ENCODE measurements around the gene EXOC3. TPM values are rescaled to one million over a fixed set of nuclear protein-coding genes. Genes with fewer than 3 reads are reported as not detected.
"Not testable (repeated sequence)": the region's sequence is repeated elsewhere in the genome, so short reads cannot be mapped to it uniquely, and the experiment has no call there.

Gene EXOC3
- total RNA-seq, 1 donor from 2014 or later = 46.2 TPM

DNA sequence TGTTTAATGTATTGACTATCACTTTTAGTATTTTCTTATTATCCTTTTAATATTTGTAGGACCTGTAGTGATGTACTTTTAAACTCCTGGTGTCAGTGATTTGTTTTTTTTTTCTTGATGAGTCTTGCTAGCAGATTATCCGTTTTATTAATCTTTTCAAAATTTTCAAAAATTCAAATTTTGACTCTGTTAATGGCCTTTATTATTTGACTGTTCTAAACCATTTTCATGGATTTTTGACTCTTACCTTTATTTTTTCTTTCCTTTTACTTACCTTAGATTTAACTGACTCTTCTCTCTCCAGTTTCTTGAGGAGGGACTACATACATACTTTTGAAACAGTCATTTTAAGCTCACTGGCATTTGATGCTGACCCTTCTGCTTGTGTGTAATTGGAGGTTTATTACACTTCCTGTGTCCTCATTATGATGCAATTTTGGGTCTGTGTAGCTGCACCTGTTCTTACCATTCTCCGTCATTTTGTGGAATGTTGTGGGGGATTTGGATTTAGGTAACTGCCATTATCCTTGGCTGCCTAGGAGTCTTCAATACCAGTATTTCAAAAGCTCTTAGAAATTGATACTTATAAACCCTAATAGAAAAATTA is 32.0 kb upstream of the EXOC3 start:
- Histone ChIP-seq H3K27ac (replicated peaks) (no peak overlapping the region), H3K4me3 (no peak overlapping the region), H3K36me3 (no peaks in the 10 kb centered on the region), H3K9me3 (replicated peaks) (no peaks in the 10 kb centered on the region), H3K27me3 (ENCODE audit: low read depth) (no peaks in the 10 kb centered on the region), H3K4me1 (peaks cover 11% of the 10 kb centered on the region)
- intact Hi-C loops (cut with micrococcal nuclease) = no loop called here
- no peak for TF ChIP-seq CTCF (IDR thresholded peaks at IDR 0.05; ENCODE audit: borderline replicate concordance)
- no peak for DNase-seq

DNA sequence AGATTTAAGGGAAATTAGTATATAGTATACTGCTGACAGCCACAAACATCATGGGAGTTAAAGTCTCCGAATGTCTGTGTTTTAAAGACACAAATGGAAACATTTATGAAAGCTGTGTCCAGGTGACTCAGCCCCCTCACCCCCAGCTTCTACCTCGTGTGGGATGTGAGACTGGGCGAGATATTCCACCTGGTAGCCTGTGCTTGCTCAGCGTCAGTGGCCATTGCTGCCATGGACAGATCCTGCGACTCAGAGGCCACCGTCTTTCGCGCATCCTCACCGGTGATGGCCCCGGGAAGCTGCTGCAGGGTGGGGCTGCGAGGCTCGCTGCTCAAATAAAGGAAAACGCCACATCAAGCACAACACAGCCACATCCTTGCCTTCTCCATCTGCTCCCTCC is 31.2 kb upstream of the EXOC3 start:
- no peak overlapping the region for H3K27ac ChIP-seq (replicated peaks)
- peaks cover 14% of the 10 kb centered on the region for H3K4me1 ChIP-seq
- H3K27me3 ChIP-seq (ENCODE audit: low read depth) = no peaks in the 10 kb centered on the region
- no peak for TF ChIP-seq CTCF (IDR thresholded peaks at IDR 0.05; ENCODE audit: borderline replicate concordance)
- H3K36me3 ChIP-seq = no peaks in the 10 kb centered on the region
- no peaks in the 10 kb centered on the region for H3K9me3 ChIP-seq (replicated peaks)
- no peak for DNase-seq
- H3K4me3 ChIP-seq = no peak overlapping the region
- intact Hi-C loops (cut with micrococcal nuclease) = no loop called here

DNA sequence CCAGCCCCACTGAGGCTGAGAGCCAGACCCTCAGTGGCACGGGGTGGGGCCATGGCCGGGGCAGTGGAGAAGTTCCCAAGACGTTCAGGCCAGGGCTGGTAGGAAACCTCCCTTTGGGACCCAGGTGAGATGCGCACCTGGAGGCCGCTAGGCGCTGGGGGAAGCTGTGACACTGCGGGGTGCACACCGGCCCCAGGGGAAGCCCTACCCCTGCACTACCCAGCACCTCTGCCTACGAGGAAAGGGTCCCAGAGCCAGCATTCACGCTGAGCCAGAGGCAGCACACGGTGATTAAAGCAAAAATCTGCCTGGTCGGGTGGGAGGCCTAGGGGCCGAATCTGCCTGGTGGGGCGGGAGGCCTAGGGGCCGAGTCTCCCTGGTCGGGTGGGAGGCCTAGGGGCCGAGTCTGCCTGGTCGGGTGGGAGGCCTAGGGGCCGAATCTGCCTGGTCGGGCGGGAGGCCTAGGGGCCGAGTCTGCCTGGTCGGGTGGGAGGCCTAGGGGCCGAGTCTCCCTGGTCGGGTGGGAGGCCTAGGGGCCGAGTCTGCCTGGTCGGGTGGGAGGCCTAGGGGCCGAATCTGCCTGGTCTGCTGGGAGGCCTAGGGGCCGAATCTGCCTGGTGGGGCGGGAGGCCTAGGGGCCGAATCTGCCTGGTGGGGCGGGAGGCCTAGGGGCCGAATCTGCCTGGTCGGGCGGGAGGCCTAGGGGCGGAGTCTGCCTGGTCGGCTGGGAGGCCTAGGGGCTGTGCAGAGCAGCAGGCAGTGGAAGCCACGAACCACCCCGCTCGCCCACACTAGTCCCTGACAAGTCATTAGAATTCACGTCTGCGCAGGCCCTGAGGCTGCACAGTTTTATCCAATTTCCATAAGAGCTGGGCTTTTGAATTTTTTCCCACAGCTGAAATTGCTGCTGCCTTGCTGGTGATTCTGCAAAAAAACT is 27.7 kb upstream of the EXOC3 start:
- H3K27ac ChIP-seq (replicated peaks) = peak overlapping the region; percentile 69
- H3K9me3 ChIP-seq (replicated peaks); H3K27me3 ChIP-seq (ENCODE audit: low read depth); intact Hi-C loops (cut with micrococcal nuclease); H3K36me3 ChIP-seq: not testable (repeated sequence)
- H3K4me1 ChIP-seq = peaks cover 14% of the 10 kb centered on the region
- H3K4me3 ChIP-seq = peak overlapping the region; percentile 32
- DNase-seq = peak; percentile 79

- peak overlapping the region; percentile 32 for H3K4me3 ChIP-seq
- DNase-seq = no peak
Observed at GRCh38 chr5:415928-416635, 26.9 kb upstream of the EXOC3 start.

GRCh38 chr5:416636-416960 is 26.4 kb upstream of the EXOC3 start:
- TF ChIP-seq CTCF (IDR thresholded peaks at IDR 0.05; ENCODE audit: borderline replicate concordance) = no peak
- Histone ChIP-seq H3K27ac (replicated peaks) (no peak overlapping the region), H3K9me3 (replicated peaks) (no peaks in the 10 kb centered on the region), H3K4me1 (peaks cover 14% of the 10 kb centered on the region), H3K4me3 (no peak overlapping the region), H3K36me3 (no peaks in the 10 kb centered on the region), H3K27me3 (ENCODE audit: low read depth) (no peaks in the 10 kb centered on the region)
- intact Hi-C loops (cut with micrococcal nuclease) = no loop called here
- DNase-seq = no peak

More at GRCh38 chr5:415928-416635, 26.9 kb upstream of the EXOC3 start:
- Histone ChIP-seq H3K4me1 (peaks cover 14% of the 10 kb centered on the region), H3K27me3 (ENCODE audit: low read depth) (no peaks in the 10 kb centered on the region), H3K27ac (replicated peaks) (peak overlapping the region; percentile 69), H3K9me3 (replicated peaks) (no peaks in the 10 kb centered on the region), H3K36me3 (no peaks in the 10 kb centered on the region)
- intact Hi-C loops (cut with micrococcal nuclease) = no loop called here
- TF ChIP-seq CTCF (IDR thresholded peaks at IDR 0.05; ENCODE audit: borderline replicate concordance) = no peak
